Right lobe of liver (tissue), 4 donors: ENCODE measurements around the gene CIAO3.

Experiments used
- POLR2A ChIP-seq: fragments of 450-650 bp; IDR thresholded peaks from one replicate; pipeline ENCODE4 v1.6.1; 2017; ENCODE audit warnings: antibody characterized with exemption, mild to moderate bottlenecking
- TF ChIP-seq, protein P1 (sequence below), 4 donors: fragments of 200-600 bp in 3 of 4; fragments of 450-650 bp in 1 of 4; IDR thresholded peaks; one replicate each; pipeline versions ENCODE4 v1.5.1 to v1.8.0; 2016 to 2022; ENCODE audit warnings: antibody characterized with exemption in 4 of 4, mild to moderate bottlenecking in 2 of 4
- donor health status: DM: no; HTN: no; CAD: no.
- donor health status: DM: no; HTN: no; CAD: no.
- donor health status: DM: no; HTN: yes; CAD: no.

GRCh38 chr16:750485-750884 is 9.7 kb upstream of the CIAO3 start:
- TF ChIP-seq, protein P1, sequence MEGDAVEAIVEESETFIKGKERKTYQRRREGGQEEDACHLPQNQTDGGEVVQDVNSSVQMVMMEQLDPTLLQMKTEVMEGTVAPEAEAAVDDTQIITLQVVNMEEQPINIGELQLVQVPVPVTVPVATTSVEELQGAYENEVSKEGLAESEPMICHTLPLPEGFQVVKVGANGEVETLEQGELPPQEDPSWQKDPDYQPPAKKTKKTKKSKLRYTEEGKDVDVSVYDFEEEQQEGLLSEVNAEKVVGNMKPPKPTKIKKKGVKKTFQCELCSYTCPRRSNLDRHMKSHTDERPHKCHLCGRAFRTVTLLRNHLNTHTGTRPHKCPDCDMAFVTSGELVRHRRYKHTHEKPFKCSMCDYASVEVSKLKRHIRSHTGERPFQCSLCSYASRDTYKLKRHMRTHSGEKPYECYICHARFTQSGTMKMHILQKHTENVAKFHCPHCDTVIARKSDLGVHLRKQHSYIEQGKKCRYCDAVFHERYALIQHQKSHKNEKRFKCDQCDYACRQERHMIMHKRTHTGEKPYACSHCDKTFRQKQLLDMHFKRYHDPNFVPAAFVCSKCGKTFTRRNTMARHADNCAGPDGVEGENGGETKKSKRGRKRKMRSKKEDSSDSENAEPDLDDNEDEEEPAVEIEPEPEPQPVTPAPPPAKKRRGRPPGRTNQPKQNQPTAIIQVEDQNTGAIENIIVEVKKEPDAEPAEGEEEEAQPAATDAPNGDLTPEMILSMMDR (IDR thresholded peaks at IDR 0.05): no peak
- no peak for TF ChIP-seq POLR2A
